Thoracic aorta (tissue), 2 donors: ENCODE measurements around the gene RFX3. TPM values are rescaled to one million over a fixed set of nuclear protein-coding genes. Genes with fewer than 3 reads are reported as not detected.

Source experiments
- ATAC-seq: fragments of 150-250 bp; one replicate; pipeline ENCODE4 v1.8.0; 2017; ENCODE audit warnings: low read depth; ENCODE audit not compliant: insufficient number of reproducible peaks, low FRiP score
- DNase-seq: peaks from one replicate; pipeline ENCODE4 v3.0.0-alpha.2; 2020; ENCODE audit warnings: low spot score
- H3K27ac ChIP-seq, 2 donors: fragments of 200-600 bp; sonication (generic); 1 replicate in 1 of 2; 2 replicates in 1 of 2; pipeline ENCODE4 v1.5.1; 2016; ENCODE audit warnings: mild to moderate bottlenecking in 2 of 2, moderate library complexity in 2 of 2
- H3K27me3 ChIP-seq: fragments of 200-600 bp; sonication (generic); replicated peaks from 2 replicates; pipeline ENCODE4 v1.6.0; 2016; ENCODE audit warnings: mild to moderate bottlenecking; ENCODE audit not compliant: insufficient read depth
- H3K36me3 ChIP-seq: fragments of 200-600 bp; sonication (generic); one replicate; pipeline ENCODE4 v1.5.1; 2016
- H3K4me1 ChIP-seq, 2 donors: fragments of 200-600 bp; sonication (generic); 1 replicate in 1 of 2; 2 replicates in 1 of 2; pipeline versions ENCODE4 v1.5.1 to v1.6.0; 2016; ENCODE audit warnings: low read depth in 2 of 2, mild to moderate bottlenecking in 1 of 2; ENCODE audit not compliant: control insufficient read depth in 1 of 2
- H3K4me3 ChIP-seq: fragments of 200-600 bp; sonication (generic); 2 replicates; pipeline ENCODE4 v1.5.1; 2016; ENCODE audit warnings: mild to moderate bottlenecking
- H3K9me3 ChIP-seq: fragments of 200-600 bp; sonication (generic); 2 replicates; pipeline ENCODE4 v1.5.1; 2016
- total RNA-seq, 2 donors: library from RNA; depleted of rRNA; stranded (reverse); fragments of >200 nt; gene quantifications; one replicate each; pipeline versions ENCODE4 v1.1.0 to v1.2.3, GENCODE V29; 2016
- TF ChIP-seq, protein P1 (sequence below): fragments of 200-600 bp; sonication (generic); IDR thresholded peaks from one replicate; pipeline ENCODE4 v1.5.1; 2019; ENCODE audit warnings: antibody characterized with exemption

RFX3 gene
- total RNA-seq, 2 donors from 2014 or later, result 2.6 to 15.6 TPM

DNA sequence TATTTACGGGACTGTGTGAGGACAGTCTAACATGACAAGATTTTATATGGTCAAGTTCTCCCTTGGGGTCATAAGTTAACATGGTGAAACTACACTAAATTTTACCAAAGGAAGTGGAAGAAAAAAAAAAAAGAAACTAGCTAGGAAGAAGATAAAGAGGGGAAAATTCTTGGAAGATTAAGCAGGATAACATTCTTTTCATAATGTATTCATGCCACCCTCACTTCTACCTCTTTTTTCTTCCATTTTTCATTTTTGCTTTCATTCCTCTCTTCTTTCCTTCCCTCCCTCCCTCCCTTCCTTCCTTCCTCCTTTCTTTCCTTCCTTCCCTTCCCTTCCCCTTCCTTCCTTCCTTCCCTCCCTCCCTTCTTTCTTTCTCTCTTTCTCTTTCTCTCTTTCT lies 254.6 kb downstream of the RFX3 start:
- ATAC-seq, result no peak
- no peak overlapping the region for H3K4me3 ChIP-seq

DNA sequence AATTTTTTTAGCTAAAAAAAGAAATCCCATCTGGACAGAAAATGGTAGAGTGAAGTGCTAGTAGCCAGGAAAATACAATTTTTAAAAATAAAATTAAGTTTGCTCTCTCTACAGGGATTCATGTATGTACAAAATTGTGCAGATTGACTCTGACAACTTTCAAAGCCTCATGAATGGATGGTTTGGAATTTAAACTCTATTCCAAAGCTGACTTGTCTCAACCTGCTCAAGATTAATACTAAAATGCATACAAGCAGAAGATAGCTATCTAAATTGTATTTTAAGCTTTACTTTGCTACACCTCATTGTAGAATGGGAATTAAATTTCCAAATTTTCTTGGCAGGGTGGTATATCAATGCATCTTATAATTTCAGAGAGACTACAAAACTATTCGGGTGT lies 257.6 kb downstream of the RFX3 start:
- no peak for ATAC-seq
- Histone ChIP-seq H3K4me3 (no peak overlapping the region), H3K27me3 (no peaks in the 10 kb centered on the region)

More for the DNA sequence above, 254.6 kb downstream of the RFX3 start:
- no peak for DNase-seq
- Histone ChIP-seq H3K27me3 (no peaks in the 10 kb centered on the region), H3K4me1 (no peaks in the 10 kb centered on the region), H3K27ac (no peak overlapping the region), H3K9me3 (no peaks in the 10 kb centered on the region), H3K36me3 (peaks cover 5% of the 10 kb centered on the region)
- TF ChIP-seq, protein P1, sequence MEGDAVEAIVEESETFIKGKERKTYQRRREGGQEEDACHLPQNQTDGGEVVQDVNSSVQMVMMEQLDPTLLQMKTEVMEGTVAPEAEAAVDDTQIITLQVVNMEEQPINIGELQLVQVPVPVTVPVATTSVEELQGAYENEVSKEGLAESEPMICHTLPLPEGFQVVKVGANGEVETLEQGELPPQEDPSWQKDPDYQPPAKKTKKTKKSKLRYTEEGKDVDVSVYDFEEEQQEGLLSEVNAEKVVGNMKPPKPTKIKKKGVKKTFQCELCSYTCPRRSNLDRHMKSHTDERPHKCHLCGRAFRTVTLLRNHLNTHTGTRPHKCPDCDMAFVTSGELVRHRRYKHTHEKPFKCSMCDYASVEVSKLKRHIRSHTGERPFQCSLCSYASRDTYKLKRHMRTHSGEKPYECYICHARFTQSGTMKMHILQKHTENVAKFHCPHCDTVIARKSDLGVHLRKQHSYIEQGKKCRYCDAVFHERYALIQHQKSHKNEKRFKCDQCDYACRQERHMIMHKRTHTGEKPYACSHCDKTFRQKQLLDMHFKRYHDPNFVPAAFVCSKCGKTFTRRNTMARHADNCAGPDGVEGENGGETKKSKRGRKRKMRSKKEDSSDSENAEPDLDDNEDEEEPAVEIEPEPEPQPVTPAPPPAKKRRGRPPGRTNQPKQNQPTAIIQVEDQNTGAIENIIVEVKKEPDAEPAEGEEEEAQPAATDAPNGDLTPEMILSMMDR, result no peak

DNA sequence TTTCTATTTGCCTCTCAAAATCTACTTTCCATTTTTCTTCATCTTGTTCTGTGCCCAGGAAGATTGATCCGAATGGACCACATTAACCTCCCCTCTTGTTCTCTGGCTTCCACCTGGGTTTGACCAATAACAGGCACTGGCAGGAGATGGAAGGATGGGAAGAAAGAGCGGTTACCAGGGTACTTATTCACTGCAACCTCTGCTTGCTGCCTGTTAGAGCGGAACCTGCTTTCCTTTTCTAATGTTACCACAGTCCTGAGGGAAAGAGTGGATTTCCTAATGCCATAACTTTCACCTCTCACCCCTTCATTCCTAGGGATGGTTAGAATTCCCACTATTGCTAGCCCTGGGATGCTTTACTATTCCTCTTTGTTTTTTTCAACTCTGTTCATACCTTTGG lies 262.1 kb downstream of the RFX3 start:
- TF ChIP-seq, protein P1, result no peak
- no peaks in the 10 kb centered on the region for H3K27me3 ChIP-seq
- H3K9me3 ChIP-seq, result no peaks in the 10 kb centered on the region
- H3K4me3 ChIP-seq, result no peak overlapping the region
- no peak for DNase-seq
- H3K4me1 ChIP-seq, result no peaks in the 10 kb centered on the region
- H3K27ac ChIP-seq, result no peak overlapping the region
- no peaks in the 10 kb centered on the region for H3K36me3 ChIP-seq
- ATAC-seq, result no peak

More for the DNA sequence above, 257.6 kb downstream of the RFX3 start:
- Histone ChIP-seq H3K4me1 (no peaks in the 10 kb centered on the region), H3K9me3 (no peaks in the 10 kb centered on the region), H3K27ac (no peak overlapping the region), H3K36me3 (no peaks in the 10 kb centered on the region)
- no peak for DNase-seq
- TF ChIP-seq, protein P1, result no peak

DNA sequence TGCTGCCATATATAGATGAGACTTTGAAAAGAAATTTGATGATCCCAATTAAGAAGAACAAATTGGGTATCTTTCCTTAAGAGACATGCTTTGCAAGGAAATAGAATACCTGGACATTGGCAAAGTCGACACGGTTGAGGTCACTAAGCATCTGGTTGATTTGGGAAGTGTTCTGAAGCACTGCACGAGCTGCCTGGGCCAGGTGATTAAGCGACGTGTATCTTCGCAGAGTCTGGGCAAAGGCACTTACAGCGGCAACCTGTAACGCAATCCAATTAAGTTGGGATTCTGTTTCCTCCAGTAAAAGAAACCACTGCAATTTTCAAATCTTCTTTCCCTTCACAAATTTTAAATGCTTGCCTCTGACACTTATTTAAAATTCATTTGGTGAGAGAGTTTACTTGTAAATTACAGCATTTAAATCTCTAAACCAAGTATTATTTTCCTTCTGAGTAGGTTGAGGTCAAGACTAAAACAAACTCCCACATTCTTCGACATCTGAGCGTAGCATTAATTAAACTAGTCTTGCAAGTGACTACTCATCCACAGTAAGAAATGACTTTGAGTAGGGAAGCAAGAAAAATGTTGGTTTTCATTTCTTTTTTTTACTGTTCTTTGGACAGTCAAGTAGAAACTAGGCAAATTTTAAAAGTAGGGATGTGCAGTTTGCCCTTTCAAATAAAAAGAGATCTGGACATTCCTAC lies 262.8 kb downstream of the RFX3 start:
- no peak for ATAC-seq
- H3K27ac ChIP-seq, result no peak overlapping the region
- H3K4me1 ChIP-seq, result no peaks in the 10 kb centered on the region
- H3K9me3 ChIP-seq, result no peaks in the 10 kb centered on the region
- no peaks in the 10 kb centered on the region for H3K27me3 ChIP-seq
- H3K36me3 ChIP-seq, result no peaks in the 10 kb centered on the region
- TF ChIP-seq, protein P1, result no peak
- no peak overlapping the region for H3K4me3 ChIP-seq
- DNase-seq, result no peak

DNA sequence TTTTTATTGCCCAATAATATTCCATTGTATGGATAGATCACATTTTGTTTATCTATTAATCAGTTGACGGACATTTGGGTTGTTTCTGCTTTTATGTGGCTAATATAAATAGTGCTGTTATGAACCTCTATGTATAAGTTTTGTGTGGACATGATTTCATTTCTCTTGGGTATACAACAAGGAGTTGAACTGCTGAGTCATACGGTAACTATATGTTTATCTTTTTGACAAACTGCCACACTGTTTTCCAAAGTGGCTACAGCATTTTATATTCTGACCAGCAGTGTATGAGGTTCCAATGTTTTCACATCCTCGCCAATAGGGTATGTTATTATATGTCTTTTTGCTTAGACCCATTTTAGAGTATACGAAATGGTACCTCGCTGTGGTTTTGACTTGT lies 264.3 kb downstream of the RFX3 start:
- DNase-seq (no peak), ATAC-seq (no peak)
- TF ChIP-seq, protein P1, result no peak

More for the DNA sequence above, 264.3 kb downstream of the RFX3 start:
- H3K4me1 ChIP-seq, result no peaks in the 10 kb centered on the region
- H3K36me3 ChIP-seq, result no peaks in the 10 kb centered on the region
- no peaks in the 10 kb centered on the region for H3K27me3 ChIP-seq
- H3K4me3 ChIP-seq, result no peak overlapping the region
- no peak overlapping the region for H3K27ac ChIP-seq
- no peaks in the 10 kb centered on the region for H3K9me3 ChIP-seq
